Hepatocyte (in vitro differentiated cells): Measurements from ENCODE around the gene FHOD3. TPM values are rescaled to one million over a fixed set of nuclear protein-coding genes. Genes with fewer than 3 reads are reported as not detected.

Experiments used
- DNase-seq: peaks from one replicate; pipeline ENCODE4 v3.0.0-alpha.2; 2016; ENCODE audit warnings: low spot score
- H2AFZ ChIP-seq: fragments of 200-600 bp; sonication (generic); 2 replicates; pipeline ENCODE4 v1.6.0; 2016; ENCODE audit warnings: antibody characterized with exemption, mild to moderate bottlenecking
- H3K27ac ChIP-seq: fragments of 200-600 bp; sonication (generic); 2 replicates; pipeline ENCODE4 v1.5.1; 2016; ENCODE audit warnings: mild to moderate bottlenecking
- H3K27me3 ChIP-seq: fragments of 200-600 bp; sonication (generic); 2 replicates; pipeline ENCODE4 v1.6.1; 2016
- H3K36me3 ChIP-seq: fragments of 200-600 bp; sonication (generic); replicated peaks from 2 replicates; pipeline ENCODE4 v1.5.1; 2016; ENCODE audit warnings: low read depth; ENCODE audit not compliant: insufficient read depth
- H3K4me1 ChIP-seq: fragments of 200-600 bp; sonication (generic); 2 replicates; pipeline ENCODE4 v1.5.1; 2016; ENCODE audit warnings: mild to moderate bottlenecking, moderate library complexity; ENCODE audit not compliant: insufficient read depth
- H3K4me2 ChIP-seq: fragments of 200-600 bp; sonication (generic); 2 replicates; pipeline ENCODE4 v1.6.0; 2016
- H3K4me3 ChIP-seq: fragments of 200-600 bp; sonication (generic); 2 replicates; pipeline ENCODE4 v1.5.1; 2016; ENCODE audit warnings: mild to moderate bottlenecking
- H3K79me2 ChIP-seq: fragments of 200-600 bp; sonication (generic); 2 replicates; pipeline ENCODE4 v1.6.0; 2017; ENCODE audit warnings: mild to moderate bottlenecking
- H3K9me2 ChIP-seq: fragments of 200-600 bp; sonication (generic); replicated peaks from 2 replicates; pipeline ENCODE4 v1.6.0; 2017; ENCODE audit warnings: mild to moderate bottlenecking; ENCODE audit not compliant: insufficient read depth
- H3K9me3 ChIP-seq: fragments of 200-600 bp; sonication (generic); 2 replicates; pipeline ENCODE4 v1.5.1; 2016; ENCODE audit warnings: low read depth, mild to moderate bottlenecking
- H4K20me1 ChIP-seq: fragments of 200-600 bp; sonication (generic); 2 replicates; pipeline ENCODE4 v1.6.0; 2016; ENCODE audit warnings: mild to moderate bottlenecking; ENCODE audit not compliant: insufficient read depth, poor library complexity, severe bottlenecking
- EZH2 ChIP-seq: fragments of 200-600 bp; sonication (generic); IDR thresholded peaks from 2 replicates; pipeline ENCODE4 v1.6.1; 2016; ENCODE audit warnings: antibody characterized with exemption, mild to moderate bottlenecking, borderline replicate concordance
- EZH2phosphoT487 ChIP-seq: fragments of 200-600 bp; sonication (generic); IDR thresholded peaks from one replicate; pipeline ENCODE4 v1.6.1; 2018; ENCODE audit warnings: antibody characterized with exemption, mild to moderate bottlenecking, low read depth, moderate library complexity; ENCODE audit not compliant: unreplicated experiment, severe bottlenecking
- WGBS: methylation state at CpG from one replicate; pipeline ENCODE4 v1.1.6; 2016; ENCODE audit warnings: low lambda C conversion rate; ENCODE audit errors: missing lambda C conversion rate; 5-methylcytosine and 5-hydroxymethylcytosine counted together
- polyA plus RNA-seq: library from polyadenylated mRNA; unstranded; fragments of >200 nt; fragmentation: Nextera tagmentation; extraction: Ambion mirVana; gene quantifications from 2 replicates; pipeline ENCODE4 v1.2.1, GENCODE V29; 2016
- total RNA-seq: library from RNA; depleted of rRNA; stranded (reverse); fragments of >200 nt; gene quantifications from 2 replicates; pipeline ENCODE4 v1.2.3, GENCODE V29; 2014
- TF ChIP-seq, protein P1 (sequence below): fragments of 200-600 bp; sonication (generic); IDR thresholded peaks from 2 replicates; pipeline ENCODE4 v1.5.1; 2016; ENCODE audit warnings: antibody characterized with exemption, mild to moderate bottlenecking; ENCODE audit not compliant: poor library complexity

Gene FHOD3
- total and polyA plus RNA-seq, 2 experiments from 2014 or later, result 1.7 to 2.7 TPM

DNA sequence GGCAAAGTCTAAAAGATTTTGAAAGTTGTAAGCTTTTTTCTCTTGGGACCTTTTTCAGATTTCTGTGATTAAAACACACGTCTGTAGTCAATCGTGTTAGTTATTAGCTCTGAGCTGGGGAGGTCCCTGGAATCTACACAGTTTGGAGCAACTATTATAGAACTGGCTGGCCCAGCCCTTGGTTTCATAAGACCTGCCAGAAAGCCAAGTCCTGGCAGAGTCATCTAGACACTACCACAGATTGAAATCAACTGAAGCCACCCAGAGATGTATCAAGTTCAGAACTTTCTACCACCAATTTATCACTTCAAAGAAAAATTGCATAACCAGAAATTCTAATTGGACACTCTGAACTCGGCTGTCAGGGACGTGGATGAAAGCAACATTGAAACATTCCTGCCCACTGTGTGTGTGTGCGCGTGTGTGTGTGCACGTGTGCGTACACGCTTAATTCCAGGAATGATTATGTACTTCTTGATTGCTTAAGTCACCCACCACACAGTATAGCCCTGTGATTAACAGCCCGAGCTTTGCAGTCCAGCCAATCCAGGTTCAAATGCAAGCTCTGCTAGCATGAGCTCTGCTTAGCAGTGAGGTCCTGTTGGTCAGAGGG is 405.0 kb downstream of the FHOD3 start:
- no peak for TF ChIP-seq EZH2phosphoT487
- TF ChIP-seq, protein P1, sequence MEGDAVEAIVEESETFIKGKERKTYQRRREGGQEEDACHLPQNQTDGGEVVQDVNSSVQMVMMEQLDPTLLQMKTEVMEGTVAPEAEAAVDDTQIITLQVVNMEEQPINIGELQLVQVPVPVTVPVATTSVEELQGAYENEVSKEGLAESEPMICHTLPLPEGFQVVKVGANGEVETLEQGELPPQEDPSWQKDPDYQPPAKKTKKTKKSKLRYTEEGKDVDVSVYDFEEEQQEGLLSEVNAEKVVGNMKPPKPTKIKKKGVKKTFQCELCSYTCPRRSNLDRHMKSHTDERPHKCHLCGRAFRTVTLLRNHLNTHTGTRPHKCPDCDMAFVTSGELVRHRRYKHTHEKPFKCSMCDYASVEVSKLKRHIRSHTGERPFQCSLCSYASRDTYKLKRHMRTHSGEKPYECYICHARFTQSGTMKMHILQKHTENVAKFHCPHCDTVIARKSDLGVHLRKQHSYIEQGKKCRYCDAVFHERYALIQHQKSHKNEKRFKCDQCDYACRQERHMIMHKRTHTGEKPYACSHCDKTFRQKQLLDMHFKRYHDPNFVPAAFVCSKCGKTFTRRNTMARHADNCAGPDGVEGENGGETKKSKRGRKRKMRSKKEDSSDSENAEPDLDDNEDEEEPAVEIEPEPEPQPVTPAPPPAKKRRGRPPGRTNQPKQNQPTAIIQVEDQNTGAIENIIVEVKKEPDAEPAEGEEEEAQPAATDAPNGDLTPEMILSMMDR, result no peak
- no peak for TF ChIP-seq EZH2
- no peak for DNase-seq
- WGBS, result 85% methylated on average over 10 of the region's 10 CpGs
- Histone ChIP-seq H3K4me3 (no peak overlapping the region), H3K36me3 (no peaks in the 10 kb centered on the region), H3K27ac (no peak overlapping the region), H3K4me1 (peaks cover 8% of the 10 kb centered on the region), H4K20me1 (no peaks in the 10 kb centered on the region), H3K79me2 (no peaks in the 10 kb centered on the region), H3K27me3 (no peaks in the 10 kb centered on the region), H3K4me2 (no peak overlapping the region), H3K9me2 (no peaks in the 10 kb centered on the region), H3K9me3 (no peaks in the 10 kb centered on the region), H2AFZ (no peak overlapping the region)

DNA sequence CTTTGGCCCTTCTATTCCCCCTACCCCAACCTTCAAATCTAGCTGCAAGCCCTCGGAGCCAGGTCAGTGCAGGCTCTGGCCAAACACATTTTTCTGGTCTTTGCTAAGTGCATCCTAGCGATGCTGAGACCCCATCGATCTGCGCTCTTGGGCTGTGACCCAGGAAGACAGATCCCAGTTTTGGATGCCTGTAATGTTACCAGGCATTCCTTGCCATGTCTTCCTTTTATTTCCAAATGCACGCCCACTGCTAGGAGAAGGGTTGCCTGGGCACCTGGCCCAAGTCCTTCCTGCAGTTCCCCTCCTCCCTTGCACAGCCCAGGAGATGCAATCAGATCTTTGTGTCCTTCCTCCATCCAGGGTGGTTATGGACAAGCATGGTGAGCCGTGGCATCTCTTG is 406.6 kb downstream of the FHOD3 start:
- Histone ChIP-seq H3K79me2 (no peaks in the 10 kb centered on the region), H3K27ac (no peak overlapping the region), H3K9me2 (no peaks in the 10 kb centered on the region), H3K4me1 (peaks cover 8% of the 10 kb centered on the region), H3K4me3 (no peak overlapping the region), H3K27me3 (no peaks in the 10 kb centered on the region), H3K4me2 (no peak overlapping the region), H3K36me3 (no peaks in the 10 kb centered on the region), H4K20me1 (no peaks in the 10 kb centered on the region), H3K9me3 (no peaks in the 10 kb centered on the region), H2AFZ (no peak overlapping the region)
- no peak for DNase-seq
- 98% methylated on average over 6 of the region's 6 CpGs for WGBS
- TF ChIP-seq EZH2 (no peak), EZH2phosphoT487 (no peak)
- TF ChIP-seq, protein P1, result no peak

DNA sequence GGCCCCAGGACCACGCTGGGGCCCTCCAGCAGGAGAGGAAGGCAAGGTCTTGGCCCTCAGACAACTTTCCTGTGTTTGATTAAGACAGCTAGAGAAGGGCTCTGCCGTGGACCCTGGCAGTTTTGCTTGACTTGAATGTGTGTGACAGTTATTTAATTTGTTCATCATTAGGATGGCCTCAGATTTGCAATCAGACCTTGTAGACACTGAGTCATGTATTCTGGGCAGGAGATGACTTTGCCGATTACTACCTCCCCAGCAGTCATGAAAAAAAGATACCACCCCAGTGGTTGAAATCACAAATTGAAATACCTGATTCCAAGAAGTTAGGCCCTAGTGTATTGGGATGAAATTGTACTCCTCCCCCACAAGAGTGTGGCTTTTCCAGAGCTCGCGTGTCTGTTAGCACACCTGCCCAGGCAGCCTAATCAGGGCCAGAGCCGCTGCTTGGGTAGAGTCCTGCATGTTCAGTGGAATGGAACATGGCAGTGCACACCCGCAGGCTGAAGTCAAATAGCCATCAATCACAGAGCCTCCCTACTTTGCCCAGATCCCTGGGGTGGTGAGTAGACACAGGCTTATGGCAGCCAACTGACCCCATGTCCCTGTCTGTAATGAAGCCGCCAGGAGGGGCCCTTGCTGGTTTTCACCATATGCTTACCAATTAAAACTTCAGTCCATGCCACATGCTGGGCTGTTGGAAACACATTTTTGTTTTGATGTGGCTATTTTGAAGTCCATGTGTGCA is 408.8 kb downstream of the FHOD3 start:
- DNase-seq, result no peak
- TF ChIP-seq, protein P1, result no peak
- TF ChIP-seq EZH2, result no peak
- TF ChIP-seq EZH2phosphoT487, result no peak
- 73% methylated on average over 8 of the region's 8 CpGs for WGBS
- Histone ChIP-seq H3K4me3 (no peak overlapping the region), H3K9me2 (no peaks in the 10 kb centered on the region), H3K36me3 (no peaks in the 10 kb centered on the region), H3K9me3 (no peaks in the 10 kb centered on the region), H2AFZ (no peak overlapping the region), H3K27ac (no peak overlapping the region), H3K79me2 (no peaks in the 10 kb centered on the region), H4K20me1 (no peaks in the 10 kb centered on the region), H3K27me3 (no peaks in the 10 kb centered on the region), H3K4me2 (no peak overlapping the region), H3K4me1 (peaks cover 8% of the 10 kb centered on the region)
